Medulla oblongata (tissue), 1 donor: ENCODE results near the gene ALDH16A1.

Experiments used
- DNase-seq: peaks from one replicate; pipeline ENCODE4 v3.0.0-alpha.2; 2015; ENCODE audit errors: extremely low spot score

The ALDH16A1 gene

DNA sequence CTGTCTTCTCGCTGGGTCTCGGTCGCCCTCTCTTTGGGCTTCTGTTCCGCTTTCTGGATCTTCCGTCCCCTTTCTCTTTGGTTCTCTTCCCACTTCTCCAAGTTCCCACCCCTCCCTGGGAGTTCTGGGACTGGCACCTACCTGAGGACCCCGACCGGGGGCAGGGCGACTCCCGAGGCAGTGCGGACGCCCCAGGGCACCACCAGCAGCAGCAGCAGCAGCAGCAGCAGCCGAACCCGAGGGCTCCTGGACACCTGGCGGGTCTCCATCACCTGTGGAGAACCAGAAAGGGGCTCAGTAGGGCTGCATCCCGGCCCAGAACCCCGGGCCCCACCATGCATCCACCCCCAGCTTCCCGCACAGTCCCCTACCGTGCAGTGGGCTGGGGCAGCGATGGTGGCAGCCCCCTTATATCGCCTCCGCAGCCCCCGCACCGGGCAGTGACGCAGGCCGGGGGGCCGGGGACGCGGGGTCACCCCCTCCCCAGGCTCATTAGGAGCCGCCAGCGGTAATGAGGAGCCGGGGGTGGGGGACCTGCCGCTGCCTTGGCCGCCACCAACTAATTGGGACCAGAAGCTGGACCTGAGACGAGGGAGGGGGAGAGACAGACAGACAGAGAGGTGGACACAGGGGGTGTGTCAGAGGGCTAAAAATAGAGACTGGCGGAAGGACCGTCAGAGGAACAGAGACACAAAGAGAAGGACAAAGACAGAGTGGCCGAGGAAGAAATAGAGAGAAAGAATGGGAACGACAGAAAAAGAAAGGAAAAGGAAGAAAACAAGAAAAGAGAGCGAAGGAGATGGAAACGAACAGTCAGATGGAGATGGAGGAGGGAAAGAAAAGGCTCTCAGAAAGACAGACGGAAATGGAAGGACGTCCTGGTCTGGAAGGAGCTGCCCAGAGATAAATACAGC, 29.7 kb upstream of the ALDH16A1 start, which contains the start of gene PTH2:
PTH2 (minus strand) TSS at position 371 of the 914 bp plus-strand sequence; CDS start at position 269, 102 bp downstream.
- DNase-seq = no peak

GRCh38 chr19:49423985-49424303, 29.1 kb upstream of the ALDH16A1 start:
- no peak for DNase-seq

GRCh38 chr19:49425178-49425577, 27.8 kb upstream of the ALDH16A1 start, which contains the start of gene GFY:
TSS of gene GFY (plus strand) at chr19:49425388. CDS start at chr19:49426431, 1,043 bp downstream.
- DNase-seq = no peak

- DNase-seq = no peak
Measured at GRCh38 chr19:49425922-49426592, 27.0 kb upstream of the ALDH16A1 start.

DNA sequence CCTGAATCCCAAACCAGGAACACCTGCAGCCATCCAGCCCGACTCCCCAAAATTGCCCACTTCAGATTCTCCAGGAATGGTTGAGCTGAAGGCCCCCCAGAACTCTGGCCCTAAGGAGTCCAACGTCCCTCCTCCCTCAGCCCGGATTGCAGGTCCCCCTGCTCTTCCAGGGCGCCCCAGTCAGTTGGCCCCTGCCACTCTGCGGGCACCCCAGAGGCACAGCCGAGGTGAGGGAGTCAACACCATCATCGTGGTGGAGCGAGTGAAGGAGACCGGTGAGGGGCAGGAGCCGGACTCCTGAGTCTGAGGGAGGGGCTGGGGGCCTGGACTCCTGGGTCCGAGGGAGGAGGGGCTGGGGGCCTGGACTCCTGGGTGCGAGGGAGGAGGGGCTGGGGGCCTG, 25.7 kb upstream of the ALDH16A1 start:
- no peak for DNase-seq

- no peak for DNase-seq
Measured at GRCh38 chr19:49427855-49428546, 25.0 kb upstream of the ALDH16A1 start.

DNA sequence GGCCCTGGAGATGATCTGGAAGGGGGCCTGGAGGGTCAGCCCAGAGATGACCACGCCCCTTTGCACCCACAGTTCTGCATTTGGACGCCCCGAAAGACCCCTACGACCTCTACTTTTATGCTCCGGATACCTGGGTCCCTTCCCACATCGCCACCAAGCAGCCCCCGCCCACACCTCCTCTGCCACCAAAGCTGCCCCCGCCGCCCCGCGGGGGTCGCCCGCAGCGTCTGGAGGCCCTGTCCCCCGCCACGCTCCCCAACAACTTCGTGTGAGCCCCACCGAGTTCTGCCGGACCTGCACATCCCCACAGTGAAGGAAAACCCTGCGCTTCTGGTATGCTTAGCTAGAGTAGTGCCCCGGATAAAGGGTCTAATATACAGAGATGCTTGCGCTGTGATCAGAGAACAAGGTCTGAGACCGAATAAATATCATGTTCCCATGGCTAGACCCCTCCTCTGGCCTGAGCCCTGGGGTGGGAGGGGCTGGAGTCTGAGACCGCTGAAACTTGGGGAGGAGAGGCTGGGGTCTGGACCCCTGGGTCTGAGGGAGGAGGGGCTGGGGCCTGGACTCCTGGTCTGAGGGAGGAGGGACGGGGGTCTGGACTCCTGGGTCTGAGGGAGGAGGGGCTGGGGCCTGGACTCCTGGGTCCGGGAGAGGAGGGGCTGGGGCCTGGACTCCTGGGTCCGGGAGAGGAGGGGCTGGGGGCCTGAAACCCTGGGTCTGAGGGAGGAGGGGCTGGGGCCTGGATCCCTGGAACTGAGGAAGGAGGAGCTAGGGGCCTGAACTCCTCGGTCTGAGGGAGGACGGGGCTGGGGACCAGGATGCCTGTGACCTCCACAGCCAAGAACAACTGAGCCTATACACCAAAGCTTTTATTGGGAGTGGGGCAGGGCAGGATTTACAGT, 24.2 kb upstream of the ALDH16A1 start:
- DNase-seq = no peak

DNA sequence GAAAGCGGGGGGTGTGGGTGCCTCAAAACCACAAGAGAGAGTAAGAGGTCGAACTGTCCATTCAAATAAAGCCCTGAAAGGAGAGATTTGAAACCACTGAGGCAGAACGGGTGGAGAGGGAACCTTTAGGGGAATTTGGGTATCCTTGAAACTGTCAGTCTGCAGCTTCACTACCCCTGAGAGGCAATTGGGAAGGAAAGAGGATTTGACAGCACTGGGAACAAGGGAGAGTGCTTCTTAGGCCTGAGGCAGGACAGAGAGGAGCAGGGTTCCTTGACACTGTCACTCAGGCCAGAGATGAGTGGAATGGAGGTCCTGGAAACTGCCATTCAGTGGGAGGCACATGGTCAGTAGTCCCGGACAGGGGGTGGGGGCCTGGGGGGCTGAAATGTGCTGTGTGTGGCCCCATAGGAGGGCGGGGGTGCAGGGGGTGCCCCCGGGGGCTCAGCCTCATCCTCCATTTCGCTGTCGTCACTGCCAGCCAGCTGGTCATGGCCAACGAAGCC, 22.8 kb upstream of the ALDH16A1 start:
- no peak for DNase-seq

GRCh38 chr19:49430678-49431329, 22.2 kb upstream of the ALDH16A1 start:
- no peak for DNase-seq

DNA sequence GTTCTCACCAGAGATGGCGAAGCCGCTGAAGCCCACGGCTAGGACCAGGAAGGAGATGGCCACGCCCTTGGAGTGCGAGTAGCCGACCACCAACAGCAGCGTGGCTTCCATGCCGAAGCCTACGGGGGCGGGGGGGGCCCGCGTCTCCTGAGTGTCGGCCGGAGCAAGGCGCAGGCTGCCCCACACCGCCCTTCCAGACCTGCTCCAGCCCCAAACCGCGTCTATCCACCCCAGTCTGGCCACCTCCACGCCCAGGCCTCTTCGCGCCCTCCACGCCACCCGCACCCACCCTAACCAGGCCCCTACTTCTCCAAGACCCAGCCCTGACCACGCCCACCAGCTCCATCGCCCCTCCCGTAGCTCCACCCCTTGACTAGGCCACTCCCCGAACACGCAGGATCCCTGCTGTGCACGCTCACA, 21.7 kb upstream of the ALDH16A1 start:
- DNase-seq = no peak

DNA sequence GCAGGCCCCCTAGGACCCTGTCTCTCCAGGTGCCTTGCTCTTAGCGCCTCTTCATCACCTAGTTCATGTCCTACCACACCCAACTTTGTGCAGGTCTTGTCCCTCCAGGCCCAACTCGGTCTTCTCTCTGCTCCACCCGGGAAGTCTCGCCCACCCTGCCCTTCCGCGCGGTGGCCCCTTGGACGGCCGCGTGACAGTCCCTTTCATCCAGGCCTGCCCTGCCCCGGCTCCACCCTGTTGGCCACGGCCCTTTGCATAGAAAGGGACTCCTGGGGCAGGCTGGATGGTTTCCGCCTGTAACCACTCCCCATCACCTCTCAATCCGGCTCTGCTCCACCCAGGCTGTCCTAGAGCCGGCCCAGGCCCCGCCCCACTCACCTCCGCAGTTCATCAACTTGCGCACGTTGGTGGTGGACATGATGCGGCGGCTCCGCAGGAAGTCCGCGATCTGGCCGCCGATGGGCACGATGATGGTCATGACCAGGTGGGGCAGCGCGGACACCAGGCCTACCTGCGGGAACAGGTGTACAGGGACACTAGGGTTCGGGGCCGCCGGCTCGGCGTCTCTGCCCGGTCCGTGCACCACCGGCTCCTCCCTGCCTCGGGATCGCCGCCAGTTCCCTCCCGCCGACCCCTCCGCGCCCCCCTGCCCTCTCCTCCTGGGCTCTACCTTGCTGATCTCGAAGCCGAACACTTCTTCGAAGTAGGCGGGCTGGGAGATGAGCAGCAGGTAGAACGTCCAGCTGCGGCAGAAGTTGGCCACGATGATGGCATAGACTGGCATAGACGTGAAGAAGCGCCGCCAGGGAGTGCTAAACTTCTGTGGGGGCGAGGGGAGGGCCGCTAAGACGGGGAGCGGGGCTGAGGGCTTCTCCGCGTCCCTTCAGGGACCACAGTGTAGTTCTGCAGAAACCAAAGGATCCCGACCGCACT, 20.6 kb upstream of the ALDH16A1 start:
- no peak for DNase-seq

DNA sequence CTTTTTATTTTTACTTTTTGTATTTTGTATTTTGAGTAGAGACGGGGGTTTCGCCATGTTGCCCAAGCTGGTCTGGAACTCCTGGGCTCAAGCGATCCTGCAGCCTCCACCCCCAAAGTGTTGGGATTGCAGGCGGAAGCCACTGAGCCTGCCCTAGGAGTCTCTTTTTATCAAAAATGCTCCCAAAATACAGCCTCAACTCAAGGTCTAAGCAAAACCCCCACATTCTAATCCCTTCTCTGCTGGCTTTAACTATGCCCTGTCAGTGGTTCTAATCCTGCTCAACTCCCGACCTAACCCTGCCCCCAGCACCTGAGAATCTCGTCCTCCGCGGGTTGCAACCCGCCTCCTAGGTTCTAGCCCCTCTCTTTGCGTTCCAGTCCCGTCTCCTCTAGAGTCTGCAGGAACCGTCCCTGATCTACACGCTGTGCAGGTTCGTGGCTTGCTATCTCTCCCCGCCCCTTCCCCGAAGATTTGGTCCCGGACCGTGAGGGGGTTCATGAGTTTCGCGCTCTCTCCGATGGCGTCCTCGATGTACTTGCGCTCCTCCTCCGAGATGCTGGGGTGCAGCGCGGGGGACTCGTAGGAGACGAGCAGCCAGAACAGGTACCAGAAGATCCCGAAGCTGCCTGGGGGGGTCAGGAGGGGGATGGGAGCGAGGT, 19.7 kb upstream of the ALDH16A1 start:
- no peak for DNase-seq

- DNase-seq = no peak
Measured at GRCh38 chr19:49434907-49435583, 18.0 kb upstream of the ALDH16A1 start.

DNA sequence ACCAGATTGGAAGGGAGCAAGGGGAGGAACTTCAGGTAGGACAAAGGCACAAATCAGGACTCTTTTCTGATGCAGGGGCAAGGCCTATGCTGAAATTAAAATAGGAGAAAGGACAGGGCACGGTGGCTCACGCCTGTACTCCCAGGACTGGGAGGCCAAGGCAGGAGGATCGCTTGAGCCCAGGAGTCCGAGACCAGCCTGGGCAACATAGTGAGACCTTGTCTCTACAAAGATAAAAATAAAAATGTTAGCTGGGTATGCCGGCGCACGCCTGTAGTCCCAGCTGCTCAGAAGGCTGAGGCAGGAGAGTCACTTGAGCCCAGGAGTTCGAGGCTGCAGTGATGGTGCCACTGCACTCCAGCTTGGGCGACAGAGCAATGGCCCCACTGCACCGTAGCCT, 17.4 kb upstream of the ALDH16A1 start:
- DNase-seq = no peak

DNA sequence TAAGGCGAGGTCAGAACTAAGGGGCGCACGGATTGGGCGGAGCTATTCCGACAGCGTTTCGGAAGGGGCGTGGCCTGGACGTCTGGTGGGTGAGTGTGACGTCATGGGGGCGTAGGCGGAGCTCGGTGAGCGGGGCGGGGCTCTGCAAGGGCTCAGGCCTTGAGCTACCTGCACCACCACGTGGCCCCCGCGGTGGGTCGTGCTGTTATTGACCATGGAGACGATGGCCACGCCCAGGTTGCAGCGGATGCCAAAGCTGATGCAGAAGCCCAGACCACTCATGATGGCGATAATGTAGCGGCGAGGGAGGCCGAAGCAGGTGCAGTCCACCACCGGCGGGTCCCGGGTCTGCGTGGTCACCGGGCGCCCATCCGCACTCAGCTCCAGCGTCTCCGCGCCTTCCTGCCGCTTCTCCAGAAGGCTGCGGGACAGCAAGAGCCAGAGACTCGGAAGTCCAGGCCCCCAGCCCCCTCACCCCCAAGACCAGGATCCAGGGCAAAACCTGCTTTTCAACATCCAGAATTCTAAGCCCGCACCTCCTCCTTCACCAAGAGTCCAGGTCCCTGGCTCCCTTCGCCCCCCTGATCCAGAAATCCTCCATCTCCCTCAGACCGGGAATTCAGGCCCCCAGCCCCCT, 16.5 kb upstream of the ALDH16A1 start:
- no peak for DNase-seq

- no peak for DNase-seq
Measured at GRCh38 chr19:49437231-49437630, 15.8 kb upstream of the ALDH16A1 start.

DNA sequence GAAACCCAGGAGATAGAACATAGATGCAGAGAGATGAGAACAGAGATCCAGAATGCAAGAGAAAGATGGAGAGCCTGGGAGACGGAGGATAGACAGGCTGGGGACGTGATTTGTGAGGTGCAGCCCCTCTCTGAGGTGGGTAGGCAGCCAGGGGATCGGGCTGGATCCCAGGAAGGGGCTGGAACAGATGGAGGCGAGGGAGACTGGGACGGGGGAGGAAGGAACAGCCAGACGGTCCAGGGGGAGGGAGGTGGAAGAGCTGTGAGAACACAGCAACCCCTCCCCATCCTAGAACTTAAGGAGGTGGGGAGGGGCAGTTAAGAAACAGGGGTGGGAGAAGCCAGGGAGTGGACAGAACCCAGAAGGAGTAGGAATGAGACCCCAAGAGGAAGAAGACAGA, 14.8 kb upstream of the ALDH16A1 start:
- no peak for DNase-seq

GRCh38 chr19:49439836-49440235, 13.2 kb upstream of the ALDH16A1 start:
- DNase-seq = no peak
